PC-9 (cell line): ENCODE data around the gene ECI2.
A peak's percentile ranks its signal among the peaks of the same experiment; 100 is the strongest.

Experiments used
- EZH2 ChIP-seq: fragments of 200-600 bp; sonication (generic); IDR thresholded peaks from 2 replicates; pipeline ENCODE4 v1.8.0; 2017; ENCODE audit warnings: antibody characterized with exemption, low read depth
- TF ChIP-seq, protein P1 (sequence below): fragments of 200-600 bp; sonication (generic); conservative IDR thresholded peaks from 2 replicates; pipeline ENCODE4 v1.6.1; 2017; ENCODE audit warnings: mixed run types, antibody characterized with exemption, mild to moderate bottlenecking, moderate library complexity

- TF ChIP-seq, protein P1, sequence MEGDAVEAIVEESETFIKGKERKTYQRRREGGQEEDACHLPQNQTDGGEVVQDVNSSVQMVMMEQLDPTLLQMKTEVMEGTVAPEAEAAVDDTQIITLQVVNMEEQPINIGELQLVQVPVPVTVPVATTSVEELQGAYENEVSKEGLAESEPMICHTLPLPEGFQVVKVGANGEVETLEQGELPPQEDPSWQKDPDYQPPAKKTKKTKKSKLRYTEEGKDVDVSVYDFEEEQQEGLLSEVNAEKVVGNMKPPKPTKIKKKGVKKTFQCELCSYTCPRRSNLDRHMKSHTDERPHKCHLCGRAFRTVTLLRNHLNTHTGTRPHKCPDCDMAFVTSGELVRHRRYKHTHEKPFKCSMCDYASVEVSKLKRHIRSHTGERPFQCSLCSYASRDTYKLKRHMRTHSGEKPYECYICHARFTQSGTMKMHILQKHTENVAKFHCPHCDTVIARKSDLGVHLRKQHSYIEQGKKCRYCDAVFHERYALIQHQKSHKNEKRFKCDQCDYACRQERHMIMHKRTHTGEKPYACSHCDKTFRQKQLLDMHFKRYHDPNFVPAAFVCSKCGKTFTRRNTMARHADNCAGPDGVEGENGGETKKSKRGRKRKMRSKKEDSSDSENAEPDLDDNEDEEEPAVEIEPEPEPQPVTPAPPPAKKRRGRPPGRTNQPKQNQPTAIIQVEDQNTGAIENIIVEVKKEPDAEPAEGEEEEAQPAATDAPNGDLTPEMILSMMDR = peak; percentile 47; the same call in 1 of the 2 replicates
- no peak for TF ChIP-seq EZH2
These were observed 9.2 kb downstream of the ECI2 start for GRCh38 chr6:4125933-4126864.
